ENCODE measurements around the gene TYROBP.
A peak's percentile ranks its signal among the peaks of the same experiment; 100 is the strongest.
"Not testable (repeated sequence)": the region's sequence is repeated elsewhere in the genome, so short reads cannot be mapped to it uniquely, and the experiment has no call there.

Gene TYROBP

DNA sequence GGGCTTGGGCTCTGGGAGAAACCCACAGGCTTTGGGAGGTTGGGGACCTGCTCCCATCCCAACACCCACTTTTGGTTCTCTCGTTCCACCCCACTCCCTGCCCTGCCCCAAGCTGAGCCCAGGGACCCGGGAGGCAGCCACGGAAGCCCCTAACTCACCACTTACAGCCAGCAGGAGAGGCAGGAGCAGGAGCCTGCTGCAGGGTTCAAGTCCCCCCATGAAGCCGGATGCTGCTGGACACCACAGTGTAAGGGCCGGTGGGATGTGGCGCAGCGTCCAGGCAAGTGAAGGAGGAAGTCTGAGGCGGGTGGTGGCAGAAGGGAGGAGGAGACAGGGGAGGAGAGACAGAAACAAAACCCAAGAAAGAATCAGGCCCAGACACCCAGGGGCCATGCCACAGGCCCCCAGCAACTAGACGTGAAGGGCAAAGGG lies at the start of gene TYROBP:
TSS of gene TYROBP (minus strand) at position 286 of the 432 bp plus-strand sequence. CDS start at position 219, 67 bp downstream.
- DNase-seq (ENCODE audit: low read depth), result no peak

DNA sequence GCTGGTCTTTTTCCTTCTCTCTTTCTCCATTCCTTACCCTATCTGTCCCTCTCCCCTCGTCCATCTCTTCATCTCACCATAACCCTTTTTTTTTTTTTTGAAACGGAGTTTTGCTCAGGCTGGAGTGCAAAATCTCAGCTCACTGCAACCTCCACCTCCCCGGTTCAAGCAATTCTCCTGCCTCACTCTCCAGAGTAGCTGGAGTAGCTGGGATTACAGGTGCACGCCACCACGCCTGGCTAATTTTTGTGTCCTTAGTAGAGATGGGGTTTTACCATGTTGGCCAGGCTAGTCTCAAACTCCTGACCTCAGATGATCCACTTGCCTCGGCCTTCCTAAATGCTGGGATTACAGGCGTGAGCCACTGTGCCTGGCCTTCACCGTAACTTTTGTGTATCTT lies 49.3 kb upstream of the TYROBP start:
- not testable (repeated sequence) for DNase-seq (ENCODE audit: low read depth)

DNA sequence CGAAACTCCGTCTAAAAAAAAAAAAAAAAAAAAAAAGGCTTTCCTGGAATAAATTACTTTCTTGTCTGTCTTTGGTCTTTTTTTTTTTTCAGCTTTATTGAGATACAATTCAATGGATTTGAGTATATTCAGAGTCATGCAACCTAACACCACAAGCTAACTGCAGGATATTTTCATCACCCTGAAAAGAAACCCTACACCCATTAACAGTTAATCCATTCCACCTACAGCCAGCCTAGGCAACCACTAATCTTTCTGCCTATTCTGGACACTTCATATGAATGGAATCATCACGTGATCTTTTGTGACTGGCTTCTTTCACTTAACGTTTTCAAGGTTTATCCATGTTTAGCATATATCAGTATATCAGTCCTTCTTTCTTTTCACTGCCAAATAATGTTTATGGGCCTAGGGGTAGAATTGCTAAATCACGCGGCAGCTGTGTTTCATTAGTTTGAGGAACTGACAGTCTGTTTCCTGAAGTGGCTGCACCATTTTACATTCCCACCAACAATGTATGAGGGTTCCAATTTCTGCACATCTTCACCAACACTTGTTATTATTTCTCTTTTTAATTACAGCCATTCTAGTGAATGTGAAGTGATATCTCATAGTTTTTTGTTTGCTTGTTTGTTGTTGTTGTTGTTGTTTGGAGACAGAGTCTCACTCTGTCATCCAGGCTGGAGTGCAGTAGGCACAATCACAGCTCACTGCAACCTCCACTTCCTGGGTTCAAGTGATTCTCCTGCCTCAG lies 48.0 kb upstream of the TYROBP start:
- DNase-seq (ENCODE audit: low read depth), result no peak

DNA sequence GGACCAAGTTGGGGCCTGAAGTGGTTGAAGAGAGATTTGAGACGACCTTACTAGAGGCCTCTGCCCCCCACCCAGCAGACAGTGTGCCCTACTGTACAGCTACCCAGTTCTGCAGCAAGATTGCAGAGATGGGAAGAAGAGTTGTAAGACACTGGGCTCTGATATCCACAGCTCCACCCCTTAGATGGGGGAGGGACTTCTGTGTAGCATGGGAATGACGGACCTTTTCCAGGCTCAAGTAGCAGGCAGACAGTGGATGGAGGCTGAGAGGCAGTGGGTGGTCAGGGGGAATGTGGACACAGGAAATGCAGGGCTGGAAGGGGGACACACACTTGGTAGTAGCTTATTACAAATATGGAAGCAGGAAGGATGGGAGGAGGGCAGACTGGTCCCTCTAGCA lies 41.0 kb upstream of the TYROBP start:
- DNase-seq (ENCODE audit: low read depth), result no peak

DNA sequence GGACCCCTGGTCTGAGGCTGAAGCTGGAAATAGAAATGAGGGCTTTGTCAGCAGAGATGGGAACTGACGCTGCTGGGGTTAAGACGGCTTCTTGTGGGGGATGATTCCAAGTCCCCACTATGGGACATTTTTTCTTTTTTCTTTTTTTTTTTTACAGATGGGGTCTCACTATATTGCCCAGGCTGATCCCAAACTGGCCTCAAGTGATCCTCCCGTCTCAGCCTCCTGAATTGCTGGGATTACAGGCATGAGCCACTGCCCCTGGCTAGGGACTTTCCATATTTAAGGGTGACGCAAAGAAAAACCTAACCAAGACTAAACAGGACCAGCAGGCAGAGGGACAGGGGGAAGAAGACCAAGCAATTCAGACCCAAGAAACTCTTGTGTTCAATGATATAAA lies 38.1 kb upstream of the TYROBP start:
- DNase-seq (ENCODE audit: low read depth), result no peak

DNA sequence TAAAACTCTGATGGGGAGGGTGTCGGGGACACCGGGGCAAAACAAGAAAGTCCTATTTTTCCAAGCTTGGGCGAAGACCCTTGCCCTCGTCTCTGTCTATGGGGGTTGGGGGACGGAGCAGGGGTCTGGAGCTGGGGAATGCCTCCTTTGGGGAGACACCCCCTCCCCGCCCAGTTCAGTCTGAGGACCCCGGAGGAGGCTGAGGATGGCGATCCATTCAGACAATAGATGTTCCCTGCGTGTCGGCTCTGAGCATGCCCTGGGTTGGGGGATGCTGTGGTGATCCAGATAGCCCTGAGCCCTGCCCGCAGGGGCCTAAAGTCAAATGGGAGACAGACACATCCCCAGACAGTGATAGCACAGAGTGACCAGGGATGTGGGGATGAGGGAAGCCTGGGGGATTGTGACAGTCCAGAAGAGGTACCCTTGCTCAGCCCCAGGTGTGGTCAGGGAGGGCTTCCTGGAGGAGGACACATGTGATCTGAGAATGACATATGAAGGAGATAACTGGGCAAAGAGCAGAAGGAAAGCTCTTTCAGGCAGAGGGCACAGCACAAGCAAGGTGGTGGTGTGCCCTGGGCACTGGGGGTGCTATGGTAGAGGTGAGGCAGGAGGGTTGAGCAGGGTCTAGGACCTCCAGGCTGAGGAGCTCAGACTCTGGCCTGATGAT lies 37.2 kb upstream of the TYROBP start:
- DNase-seq (ENCODE audit: low read depth), result no peak

GRCh38 chr19:35944556-35944955 lies 36.5 kb upstream of the TYROBP start:
- DNase-seq (ENCODE audit: low read depth), result no peak

DNA sequence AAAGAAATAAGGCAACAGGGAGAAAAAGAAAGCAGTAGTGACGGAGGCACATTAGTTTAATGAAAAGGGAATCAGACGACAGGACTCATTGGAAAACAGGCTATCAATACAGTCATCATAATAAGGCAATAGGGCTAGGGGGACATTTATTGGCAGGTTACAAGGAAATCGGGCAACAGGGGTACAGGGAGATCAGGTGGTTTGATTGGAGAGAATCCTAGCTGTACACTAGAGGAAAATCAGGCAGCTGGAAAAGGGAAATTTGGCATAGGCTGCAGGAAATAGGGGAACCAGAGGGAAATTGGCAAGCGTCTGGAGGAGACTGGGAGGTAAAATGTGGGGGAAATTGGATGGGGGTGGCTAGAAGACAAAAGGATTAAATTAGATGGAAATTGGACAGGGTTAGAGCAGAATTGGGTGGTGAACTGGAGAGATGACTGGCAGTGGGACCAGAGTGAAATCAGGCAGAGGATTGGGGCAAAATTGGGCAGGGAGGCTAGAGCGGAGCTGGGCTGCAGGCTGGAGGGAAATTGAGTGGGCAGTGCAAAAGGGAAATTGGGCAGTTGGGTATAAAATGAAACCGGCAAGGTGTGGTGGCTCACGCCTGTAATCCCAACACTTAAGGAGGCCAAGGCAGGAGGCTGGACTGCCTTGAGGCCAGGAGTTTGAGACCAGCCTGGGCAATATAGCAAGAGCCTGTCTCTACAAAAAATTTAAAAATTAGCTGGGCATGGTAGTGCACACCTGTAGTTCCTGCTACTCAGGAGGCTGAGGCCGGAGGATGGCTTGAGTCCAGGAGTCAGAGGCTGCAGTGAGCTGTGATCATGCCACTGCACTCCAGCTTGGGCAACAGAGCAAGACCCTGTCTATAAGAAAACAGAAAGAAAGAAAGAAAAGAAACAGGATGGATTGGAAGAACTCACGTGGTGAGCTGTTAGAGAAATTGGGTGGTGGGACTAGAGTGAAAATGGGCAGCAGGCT lies 35.5 kb upstream of the TYROBP start:
- no peak for DNase-seq (ENCODE audit: low read depth)

- DNase-seq (ENCODE audit: low read depth), result no peak
Observed at GRCh38 chr19:35942235-35942634, 34.1 kb upstream of the TYROBP start.

DNA sequence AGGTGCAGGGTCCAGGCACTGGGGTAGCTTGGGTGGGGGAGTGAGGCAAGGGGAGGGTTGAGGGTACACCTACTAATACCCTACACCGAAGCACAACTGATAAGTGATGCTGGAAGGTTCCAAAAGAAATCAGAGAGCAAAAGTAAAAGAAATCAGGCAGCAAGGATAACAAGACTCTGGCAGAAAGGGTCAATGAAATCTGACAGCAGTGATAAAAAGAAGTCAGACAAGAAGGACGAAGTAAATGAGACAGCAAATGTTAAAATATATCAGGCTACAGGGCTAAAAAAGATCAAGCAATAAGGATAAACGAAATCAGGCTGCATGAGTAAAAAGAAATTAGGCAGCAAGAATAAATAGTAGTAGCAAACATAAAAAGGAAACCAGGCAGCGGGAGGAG lies 32.7 kb upstream of the TYROBP start:
- no peak for DNase-seq (ENCODE audit: low read depth)

DNA sequence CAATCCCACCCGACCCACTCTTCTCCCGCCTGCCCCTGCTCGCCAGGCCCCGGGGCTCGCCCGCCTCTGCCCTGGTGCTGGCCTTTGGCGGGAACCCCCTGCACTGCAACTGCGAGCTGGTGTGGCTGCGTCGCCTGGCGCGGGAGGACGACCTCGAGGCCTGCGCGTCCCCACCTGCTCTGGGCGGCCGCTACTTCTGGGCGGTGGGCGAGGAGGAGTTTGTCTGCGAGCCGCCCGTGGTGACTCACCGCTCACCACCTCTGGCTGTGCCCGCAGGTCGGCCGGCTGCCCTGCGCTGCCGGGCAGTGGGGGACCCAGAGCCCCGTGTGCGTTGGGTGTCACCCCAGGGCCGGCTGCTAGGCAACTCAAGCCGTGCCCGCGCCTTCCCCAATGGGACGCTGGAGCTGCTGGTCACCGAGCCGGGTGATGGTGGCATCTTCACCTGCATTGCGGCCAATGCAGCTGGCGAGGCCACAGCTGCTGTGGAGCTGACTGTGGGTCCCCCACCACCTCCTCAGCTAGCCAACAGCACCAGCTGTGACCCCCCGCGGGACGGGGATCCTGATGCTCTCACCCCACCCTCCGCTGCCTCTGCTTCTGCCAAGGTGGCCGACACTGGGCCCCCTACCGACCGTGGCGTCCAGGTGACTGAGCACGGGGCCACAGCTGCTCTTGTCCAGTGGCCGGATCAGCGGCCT lies 32.1 kb upstream of the TYROBP start:
- no peak for DNase-seq (ENCODE audit: low read depth)

- no peak for DNase-seq (ENCODE audit: low read depth)
Observed at GRCh38 chr19:35939307-35940077, 31.4 kb upstream of the TYROBP start.

GRCh38 chr19:35938282-35939224 lies 30.5 kb upstream of the TYROBP start:
- DNase-seq (ENCODE audit: low read depth), result no peak

GRCh38 chr19:35937345-35938281 lies 29.5 kb upstream of the TYROBP start:
- DNase-seq (ENCODE audit: low read depth), result no peak

DNA sequence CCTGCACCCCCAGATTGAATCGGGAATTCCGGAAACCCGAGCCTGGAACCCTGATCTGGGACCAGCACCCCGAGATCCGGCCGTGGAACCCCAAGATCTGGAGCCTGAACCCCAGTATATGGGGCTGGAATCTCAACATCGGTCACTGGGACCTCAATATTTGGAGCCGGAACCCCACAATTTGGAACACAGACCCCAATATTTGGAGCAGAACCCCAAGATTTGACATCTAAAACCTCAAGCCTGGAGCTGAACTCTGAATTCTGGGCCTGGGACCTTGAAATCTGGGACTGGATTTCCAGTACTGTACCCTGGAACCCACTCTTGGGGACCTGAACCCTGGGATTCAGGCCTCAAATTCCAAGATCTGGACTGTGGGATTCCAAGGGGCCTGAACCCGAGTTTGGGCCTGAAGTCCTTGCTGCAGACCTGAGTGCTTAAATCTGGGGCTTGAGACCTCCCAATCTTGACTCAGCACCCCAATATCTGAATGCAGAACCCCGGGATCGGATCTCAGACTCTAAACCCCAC lies 28.7 kb upstream of the TYROBP start:
- no peak for DNase-seq (ENCODE audit: low read depth)

- peak; percentile 33 for DNase-seq (ENCODE audit: low read depth)
Observed at GRCh38 chr19:35935911-35936737, 28.0 kb upstream of the TYROBP start, which contains the start of gene LRFN3. Gene LRFN3 (plus strand): TSS chr19:35936374. CDS start chr19:35939426, 3,052 bp downstream.

GRCh38 chr19:35932291-35932936 lies 24.3 kb upstream of the TYROBP start:
- no peak for DNase-seq (ENCODE audit: low read depth)
